Loucy (cell line): Measurements from ENCODE around the gene GPR156.

Experiments
- CTCF ChIP-seq: fragments of 200-600 bp; sonication (generic); conservative IDR thresholded peaks from 2 replicates; pipeline ENCODE4 v1.5.1; 2014; ENCODE audit warnings: mild to moderate bottlenecking, antibody characterized with exemption, low read length
- EZH2phosphoT487 ChIP-seq: fragments of 200-600 bp; IDR thresholded peaks from 2 replicates; pipeline ENCODE4 v1.6.1; 2018; ENCODE audit warnings: antibody characterized with exemption, mild to moderate bottlenecking, moderate library complexity, borderline replicate concordance

- TF ChIP-seq CTCF (no peak), EZH2phosphoT487 (no peak)
These were observed 81.4 kb downstream of the GPR156 start for GRCh38 chr3:120203621-120204020.
